Measurements from ENCODE around the gene YIPF1. TPM values are rescaled to one million over a fixed set of nuclear protein-coding genes. Genes with fewer than 3 reads are reported as not detected.
A peak's percentile ranks its signal among the peaks of the same experiment; 100 is the strongest.

Gene YIPF1
- total RNA-seq, result 10 to 100 TPM; 13.2 to 20.8 (median 18.0) TPM
- 27.9 TPM for total RNA-seq (2013)

DNA sequence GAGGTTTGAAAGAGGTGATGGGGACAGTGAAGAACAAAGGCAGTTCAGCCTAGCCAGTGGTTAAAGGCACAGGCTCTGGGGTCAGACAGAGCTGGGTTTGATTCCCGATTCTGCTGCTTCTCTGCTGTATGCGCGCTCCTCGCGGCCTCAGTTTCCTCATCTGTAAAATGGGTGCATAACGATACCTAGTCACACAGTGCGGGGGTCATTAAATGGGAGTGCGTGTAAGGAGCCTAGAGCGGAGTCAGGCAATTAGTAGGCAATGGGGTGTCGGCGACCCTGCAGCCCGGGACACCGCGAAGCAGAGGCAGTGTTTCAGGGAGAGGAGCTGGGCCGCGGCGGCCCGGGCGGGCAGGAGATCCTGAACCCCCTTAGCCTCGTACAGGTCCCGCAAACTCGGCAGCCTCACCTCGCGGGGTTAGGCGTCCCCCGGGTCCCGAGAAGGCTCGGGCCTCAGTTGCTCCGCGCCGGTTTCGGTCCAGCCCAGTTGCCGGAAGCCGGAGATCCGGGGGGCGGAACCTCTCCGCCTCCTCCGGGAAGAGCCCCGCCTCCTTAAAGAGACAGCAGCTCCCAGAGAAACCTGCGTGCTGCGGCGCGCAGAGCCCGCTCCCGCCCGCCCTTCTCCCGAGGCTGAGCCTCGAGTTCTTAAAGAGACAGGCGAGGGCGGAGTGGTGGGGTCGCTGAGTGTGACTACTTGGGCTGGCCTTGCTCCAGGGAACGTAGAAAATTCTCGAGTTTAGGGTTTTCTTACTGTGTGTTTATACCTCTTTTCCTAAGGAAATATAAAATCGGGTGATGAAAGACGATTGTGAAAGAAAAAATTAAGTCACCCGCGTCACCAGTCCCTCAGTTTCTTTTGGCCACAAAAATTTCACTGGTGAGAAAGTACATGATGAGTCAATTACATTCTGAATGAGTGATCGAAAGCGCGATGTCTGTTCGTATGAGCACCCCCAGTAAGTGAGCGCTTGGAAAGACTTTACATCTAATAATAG, at the start of gene YIPF1:
Gene YIPF1 (minus strand): TSS at position 494 of the 995 bp plus-strand sequence. CDS start 860 bp downstream, outside the sequence.
- ATAC-seq (peak; percentile 95 to 98 (median 96)), DNase-seq (peak; percentile 75 to 91)
- 3% methylated on average over 58 of the region's 62 CpGs for WGBS (ENCODE audit: insufficient coverage)
- no peaks in the 10 kb centered on the region for H3K27me3 ChIP-seq (ENCODE audit: control insufficient read depth, insufficient read depth, low read length)
- no peaks in the 10 kb centered on the region for H3K9me3 ChIP-seq (ENCODE audit: control insufficient read depth, insufficient read depth, low read length)
- Mint-ChIP-seq H3K36me3 (peaks cover 5% of the 10 kb centered on the region), H3K27me3 (ENCODE audit: low read depth in 2 of 2) (peaks cover 0 to 3% of the 10 kb centered on the region in 2 donors), H3K4me1 (peaks cover 37 to 40% of the 10 kb centered on the region in 2 donors), H3K9me3 (no peaks in the 10 kb centered on the region), H3K4me3 (peak within 1 kb of the TSS; percentile 97), H3K27ac (peak within 1 kb of the TSS; percentile 92 to 95)
- H3K36me3 ChIP-seq (ENCODE audit: control insufficient read depth, insufficient read depth, low read length), result peaks cover 2% of the 10 kb centered on the region
- H3K4me3 ChIP-seq (ENCODE audit: low read length), result peak within 1 kb of the TSS; percentile 95
- peaks cover 13% of the 10 kb centered on the region for H3K4me1 ChIP-seq (ENCODE audit: control insufficient read depth, insufficient read depth, low read length)
- intact Hi-C loops (cut with micrococcal nuclease), result loop anchor here (1.0 kb wide), 1 partner anchor 57 kb away; the partner anchor contains the start of gene LRRC42
- TF ChIP-seq, protein P1, sequence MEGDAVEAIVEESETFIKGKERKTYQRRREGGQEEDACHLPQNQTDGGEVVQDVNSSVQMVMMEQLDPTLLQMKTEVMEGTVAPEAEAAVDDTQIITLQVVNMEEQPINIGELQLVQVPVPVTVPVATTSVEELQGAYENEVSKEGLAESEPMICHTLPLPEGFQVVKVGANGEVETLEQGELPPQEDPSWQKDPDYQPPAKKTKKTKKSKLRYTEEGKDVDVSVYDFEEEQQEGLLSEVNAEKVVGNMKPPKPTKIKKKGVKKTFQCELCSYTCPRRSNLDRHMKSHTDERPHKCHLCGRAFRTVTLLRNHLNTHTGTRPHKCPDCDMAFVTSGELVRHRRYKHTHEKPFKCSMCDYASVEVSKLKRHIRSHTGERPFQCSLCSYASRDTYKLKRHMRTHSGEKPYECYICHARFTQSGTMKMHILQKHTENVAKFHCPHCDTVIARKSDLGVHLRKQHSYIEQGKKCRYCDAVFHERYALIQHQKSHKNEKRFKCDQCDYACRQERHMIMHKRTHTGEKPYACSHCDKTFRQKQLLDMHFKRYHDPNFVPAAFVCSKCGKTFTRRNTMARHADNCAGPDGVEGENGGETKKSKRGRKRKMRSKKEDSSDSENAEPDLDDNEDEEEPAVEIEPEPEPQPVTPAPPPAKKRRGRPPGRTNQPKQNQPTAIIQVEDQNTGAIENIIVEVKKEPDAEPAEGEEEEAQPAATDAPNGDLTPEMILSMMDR (IDR thresholded peaks at IDR 0.05), result no peak
- H3K27ac ChIP-seq (ENCODE audit: low read length), result peak within 1 kb of the TSS; percentile 61

DNA sequence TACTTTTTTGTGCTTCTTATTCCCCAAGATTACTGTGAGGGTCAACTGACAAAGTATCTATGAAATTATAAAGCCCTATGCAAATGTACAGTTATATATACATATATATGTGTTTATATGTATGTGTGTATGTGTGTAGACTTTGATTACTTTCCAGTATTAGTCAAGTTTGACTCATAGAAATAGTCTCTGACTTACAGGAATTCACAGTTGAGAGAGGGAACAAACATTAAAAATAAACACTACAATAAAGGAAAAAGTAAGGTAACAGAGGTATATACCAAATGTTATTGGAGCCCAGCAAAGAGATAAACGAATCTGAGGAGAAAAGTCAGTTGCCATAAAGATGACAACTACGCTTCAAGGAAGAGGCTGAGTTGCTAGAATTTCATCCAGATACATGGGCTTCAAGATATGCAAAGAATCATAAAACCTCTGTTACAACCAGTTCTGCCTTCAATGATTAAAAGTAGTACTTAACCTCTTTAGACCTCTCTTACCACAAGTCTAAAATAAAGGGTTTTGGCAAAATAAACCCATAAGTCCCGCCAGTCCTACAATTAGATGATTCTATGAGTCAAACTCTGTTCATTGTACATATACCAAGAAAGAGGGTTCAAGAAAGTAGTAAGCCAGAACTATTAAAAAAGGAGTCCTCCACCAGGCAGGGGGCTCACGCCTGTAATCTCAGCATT, 48.7 kb upstream of the YIPF1 start:
- no peaks in the 10 kb centered on the region for H3K27me3 Mint-ChIP-seq (ENCODE audit: low read depth in 2 of 2)
- no peak overlapping the region for H3K4me3 Mint-ChIP-seq
- intact Hi-C loops (cut with micrococcal nuclease), result no loop called here
- WGBS (ENCODE audit: insufficient coverage), result 98% methylated on average over 4 of the region's 4 CpGs
- Histone ChIP-seq H3K4me1 (ENCODE audit: control insufficient read depth, insufficient read depth, low read length) (no peaks in the 10 kb centered on the region), H3K36me3 (ENCODE audit: control insufficient read depth, insufficient read depth, low read length) (peaks cover 21% of the 10 kb centered on the region), H3K4me3 (ENCODE audit: low read length) (no peak overlapping the region), H3K9me3 (ENCODE audit: control insufficient read depth, insufficient read depth, low read length) (peaks cover 8% of the 10 kb centered on the region), H3K27me3 (ENCODE audit: control insufficient read depth, insufficient read depth, low read length) (no peaks in the 10 kb centered on the region), H3K27ac (ENCODE audit: low read length) (no peak overlapping the region)
- H3K4me1 Mint-ChIP-seq, result peaks cover 28 to 30% of the 10 kb centered on the region in 2 donors
- H3K27ac Mint-ChIP-seq, result peak overlapping the region in 1 of 2 donors; percentile 59
- H3K36me3 Mint-ChIP-seq, result peaks cover 15% of the 10 kb centered on the region
- DNase-seq (no peak), ATAC-seq (no peak)
- peaks cover 0 to 1% of the 10 kb centered on the region in 2 donors for H3K9me3 Mint-ChIP-seq
- TF ChIP-seq, protein P1 (IDR thresholded peaks at IDR 0.05), result no peak

DNA sequence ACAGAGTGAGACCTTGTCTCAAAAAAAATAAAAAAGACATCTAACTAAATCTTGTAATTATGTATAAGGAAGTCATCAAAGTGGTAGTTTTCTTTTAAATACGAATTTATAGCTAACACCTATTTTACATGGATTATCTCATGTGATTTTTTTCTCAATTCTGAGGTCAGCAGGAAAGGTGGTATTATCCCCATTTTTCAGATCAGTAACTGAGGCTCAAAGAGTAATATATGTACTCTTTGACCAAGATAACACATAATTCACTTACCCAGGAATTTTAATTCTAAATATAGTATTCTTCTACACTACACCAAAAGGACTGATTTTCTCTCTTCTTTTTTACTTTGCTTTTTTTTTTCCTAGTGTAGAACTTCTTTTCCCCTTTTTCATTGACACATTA, 46.8 kb upstream of the YIPF1 start:
- Histone ChIP-seq H3K9me3 (ENCODE audit: control insufficient read depth, insufficient read depth, low read length) (peaks cover 8% of the 10 kb centered on the region), H3K4me1 (ENCODE audit: control insufficient read depth, insufficient read depth, low read length) (no peaks in the 10 kb centered on the region), H3K4me3 (ENCODE audit: low read length) (no peak overlapping the region), H3K27me3 (ENCODE audit: control insufficient read depth, insufficient read depth, low read length) (no peaks in the 10 kb centered on the region), H3K27ac (ENCODE audit: low read length) (no peak overlapping the region), H3K36me3 (ENCODE audit: control insufficient read depth, insufficient read depth, low read length) (peaks cover 21% of the 10 kb centered on the region)
- TF ChIP-seq, protein P1 (IDR thresholded peaks at IDR 0.05), result no peak
- DNase-seq (no peak), ATAC-seq (no peak)
- H3K4me3 Mint-ChIP-seq, result no peak overlapping the region
- H3K4me1 Mint-ChIP-seq, result peaks cover 18 to 20% of the 10 kb centered on the region in 2 donors
- H3K36me3 Mint-ChIP-seq, result peaks cover 15% of the 10 kb centered on the region
- no peaks in the 10 kb centered on the region for H3K27me3 Mint-ChIP-seq (ENCODE audit: low read depth in 2 of 2)
- H3K27ac Mint-ChIP-seq, result peak overlapping the region in 1 of 2 donors; percentile 23
- H3K9me3 Mint-ChIP-seq, result peaks cover 0 to 2% of the 10 kb centered on the region in 2 donors
- no CpG with 5 or more reads among the region's 1 CpG for WGBS (ENCODE audit: insufficient coverage)
- intact Hi-C loops (cut with micrococcal nuclease), result no loop called here
